Stimulated activated CD8-positive, alpha-beta memory T cell treated with anti-CD3 and anti-CD28 coated beads, Interleukin-4, amount 100 ng/mL, for 48 hours (primary cell): ENCODE results near the gene ITGB8.
"Not testable (repeated sequence)": the region's sequence is repeated elsewhere in the genome, so short reads cannot be mapped to it uniquely, and the experiment has no call there.

ENCODE experiments used
- DNase-seq: peaks from one replicate; pipeline ENCODE4 v3.0.0-alpha.2; 2020

Gene ITGB8

GRCh38 chr7:20388084-20388483 is 57.4 kb downstream of the ITGB8 start:
- DNase-seq: no peak

GRCh38 chr7:20389192-20389591 is 58.5 kb downstream of the ITGB8 start:
- not testable (repeated sequence) for DNase-seq

GRCh38 chr7:20393021-20393610 is 62.4 kb downstream of the ITGB8 start:
- no peak for DNase-seq

GRCh38 chr7:20393616-20394015 is 62.9 kb downstream of the ITGB8 start:
- no peak for DNase-seq

GRCh38 chr7:20394284-20394683 is 63.6 kb downstream of the ITGB8 start:
- DNase-seq: no peak

GRCh38 chr7:20395104-20395503 is 64.4 kb downstream of the ITGB8 start:
- no peak for DNase-seq

GRCh38 chr7:20395511-20395910 is 64.8 kb downstream of the ITGB8 start:
- no peak for DNase-seq

GRCh38 chr7:20399521-20399920 is 68.8 kb downstream of the ITGB8 start:
- DNase-seq: no peak

- no peak for DNase-seq
These were observed 71.4 kb downstream of the ITGB8 start for GRCh38 chr7:20401861-20402746.

- no peak for DNase-seq
These were observed 72.1 kb downstream of the ITGB8 start for GRCh38 chr7:20402747-20403230.

GRCh38 chr7:20403331-20403730 is 72.6 kb downstream of the ITGB8 start:
- no peak for DNase-seq

GRCh38 chr7:20404320-20404719 is 73.6 kb downstream of the ITGB8 start:
- no peak for DNase-seq

GRCh38 chr7:20407585-20408466 is 77.1 kb downstream of the ITGB8 start:
- no peak for DNase-seq

- no peak for DNase-seq
These were observed 77.7 kb downstream of the ITGB8 start for GRCh38 chr7:20408467-20408826.

GRCh38 chr7:20409961-20410360 is 79.3 kb downstream of the ITGB8 start:
- DNase-seq: no peak

- no peak for DNase-seq
These were observed 80.7 kb downstream of the ITGB8 start for GRCh38 chr7:20411372-20411771.

GRCh38 chr7:20412032-20412431 is 81.3 kb downstream of the ITGB8 start:
- DNase-seq: no peak

GRCh38 chr7:20417260-20417659 is 86.6 kb downstream of the ITGB8 start:
- DNase-seq: no peak

GRCh38 chr7:20417675-20418382 is 87.1 kb downstream of the ITGB8 start:
- DNase-seq: no peak

GRCh38 chr7:20424500-20424899 is 93.8 kb downstream of the ITGB8 start:
- no peak for DNase-seq

- DNase-seq: no peak
These were observed 100.0 kb downstream of the ITGB8 start for GRCh38 chr7:20430664-20431063.

GRCh38 chr7:20431146-20431545 is 100.4 kb downstream of the ITGB8 start:
- no peak for DNase-seq

- no peak for DNase-seq
These were observed 101.4 kb downstream of the ITGB8 start for GRCh38 chr7:20432071-20432470.
